ENCODE measurements around the gene MICAL3.

The MICAL3 gene

GRCh38 chr22:17794726-17795542, 229.4 kb downstream of the MICAL3 start:
- no peak for DNase-seq (ENCODE audit: low read depth in 2 of 2)

- no peak for DNase-seq (ENCODE audit: low read depth in 2 of 2)
Observed at GRCh38 chr22:17792854-17793434, 231.4 kb downstream of the MICAL3 start.

GRCh38 chr22:17792299-17792698, 232.1 kb downstream of the MICAL3 start:
- DNase-seq (ENCODE audit: low read depth in 2 of 2) = no peak

GRCh38 chr22:17791196-17791595, 233.2 kb downstream of the MICAL3 start:
- no peak for DNase-seq (ENCODE audit: low read depth in 2 of 2)

- DNase-seq (ENCODE audit: low read depth in 2 of 2) = no peak
Observed at GRCh38 chr22:17789379-17790200, 234.8 kb downstream of the MICAL3 start.

GRCh38 chr22:17788528-17789378, 235.6 kb downstream of the MICAL3 start:
- DNase-seq (ENCODE audit: low read depth in 2 of 2) = no peak

- DNase-seq (ENCODE audit: low read depth in 2 of 2) = no peak
Observed at GRCh38 chr22:17787716-17788330, 236.5 kb downstream of the MICAL3 start.

GRCh38 chr22:17787241-17787640, 237.1 kb downstream of the MICAL3 start:
- no peak for DNase-seq (ENCODE audit: low read depth in 2 of 2)

- DNase-seq (ENCODE audit: low read depth in 2 of 2) = no peak
Observed at GRCh38 chr22:17786435-17787161, 237.8 kb downstream of the MICAL3 start.

- peak; percentile 46 to 55 for DNase-seq (ENCODE audit: low read depth in 2 of 2)
Observed at GRCh38 chr22:17785185-17786184, 238.9 kb downstream of the MICAL3 start.

- DNase-seq (ENCODE audit: low read depth in 2 of 2) = no peak
Observed at GRCh38 chr22:17784776-17785175, 239.6 kb downstream of the MICAL3 start.

- no peak for DNase-seq (ENCODE audit: low read depth in 2 of 2)
Observed at GRCh38 chr22:17783773-17784480, 240.4 kb downstream of the MICAL3 start.

GRCh38 chr22:17783312-17783711, 241.0 kb downstream of the MICAL3 start:
- DNase-seq (ENCODE audit: low read depth in 2 of 2) = no peak

- no peak for DNase-seq (ENCODE audit: low read depth in 2 of 2)
Observed at GRCh38 chr22:17782621-17783020, 241.7 kb downstream of the MICAL3 start.

- DNase-seq (ENCODE audit: low read depth in 2 of 2) = no peak
Observed at GRCh38 chr22:17782158-17782557, 242.2 kb downstream of the MICAL3 start.

GRCh38 chr22:17781319-17782031, 242.9 kb downstream of the MICAL3 start:
- peak; percentile 54 to 59 for DNase-seq (ENCODE audit: low read depth in 2 of 2)

- no peak for DNase-seq (ENCODE audit: low read depth in 2 of 2)
Observed at GRCh38 chr22:17780741-17781318, 243.5 kb downstream of the MICAL3 start.
